ENCODE data around the gene UBXN10.

The UBXN10 gene

GRCh38 chr1:20200966-20201365, 15.1 kb downstream of the UBXN10 start:
- no peak for TF ChIP-seq CTCF (IDR thresholded peaks at IDR 0.05; ENCODE audit: low read depth, low read length)
- H3K4me3 ChIP-seq (ENCODE audit: low read depth, low read length), result no peak overlapping the region

GRCh38 chr1:20202166-20202565, 16.3 kb downstream of the UBXN10 start:
- no peak overlapping the region for H3K4me3 ChIP-seq (ENCODE audit: low read depth, low read length)
- no peak for TF ChIP-seq CTCF (IDR thresholded peaks at IDR 0.05; ENCODE audit: low read depth, low read length)

GRCh38 chr1:20207546-20207945, 21.6 kb downstream of the UBXN10 start:
- no peak for TF ChIP-seq CTCF (IDR thresholded peaks at IDR 0.05; ENCODE audit: low read depth, low read length)
- no peak overlapping the region for H3K4me3 ChIP-seq (ENCODE audit: low read depth, low read length)

GRCh38 chr1:20209471-20209870, 23.6 kb downstream of the UBXN10 start:
- TF ChIP-seq CTCF (IDR thresholded peaks at IDR 0.05; ENCODE audit: low read depth, low read length), result no peak
- no peak overlapping the region for H3K4me3 ChIP-seq (ENCODE audit: low read depth, low read length)

- no peak for TF ChIP-seq CTCF (IDR thresholded peaks at IDR 0.05; ENCODE audit: low read depth, low read length)
- H3K4me3 ChIP-seq (ENCODE audit: low read depth, low read length), result no peak overlapping the region
Observed at GRCh38 chr1:20210736-20211460, 25.0 kb downstream of the UBXN10 start.

- TF ChIP-seq CTCF (IDR thresholded peaks at IDR 0.05; ENCODE audit: low read depth, low read length), result no peak
- H3K4me3 ChIP-seq (ENCODE audit: low read depth, low read length), result no peak overlapping the region
Observed at GRCh38 chr1:20211511-20211931, 25.6 kb downstream of the UBXN10 start.

GRCh38 chr1:20212085-20212684, 26.3 kb downstream of the UBXN10 start:
- no peak overlapping the region for H3K4me3 ChIP-seq (ENCODE audit: low read depth, low read length)
- TF ChIP-seq CTCF (IDR thresholded peaks at IDR 0.05; ENCODE audit: low read depth, low read length), result no peak
